NCI-H226 (cell line): ENCODE results near the gene SPSB3.

ENCODE experiments used
- DNase-seq: peaks from one replicate; pipeline ENCODE4 v3.0.0-alpha.2; 2015

Gene SPSB3

GRCh38 chr16:1788095-1788707, 5.8 kb upstream of the SPSB3 start:
- no peak for DNase-seq

GRCh38 chr16:1787322-1788094, 5.1 kb upstream of the SPSB3 start:
- DNase-seq: no peak

- DNase-seq: no peak
Observed at GRCh38 chr16:1787056-1787321, 4.6 kb upstream of the SPSB3 start.

- DNase-seq: no peak
Observed at GRCh38 chr16:1786242-1787055, 4.1 kb upstream of the SPSB3 start.

- no peak for DNase-seq
Observed at GRCh38 chr16:1785846-1786170, 3.4 kb upstream of the SPSB3 start.

GRCh38 chr16:1784977-1785845, 2.8 kb upstream of the SPSB3 start:
- no peak for DNase-seq

GRCh38 chr16:1781758-1782407, 488 bp downstream of the SPSB3 start:
- DNase-seq: no peak

GRCh38 chr16:1781254-1781653, 1.1 kb downstream of the SPSB3 start:
- DNase-seq: no peak

GRCh38 chr16:1780677-1781072, 1.7 kb downstream of the SPSB3 start:
- DNase-seq: no peak

GRCh38 chr16:1779741-1780676, 2.4 kb downstream of the SPSB3 start:
- no peak for DNase-seq

- DNase-seq: no peak
Observed at GRCh38 chr16:1779234-1779701, 3.1 kb downstream of the SPSB3 start.

- DNase-seq: no peak
Observed at GRCh38 chr16:1778200-1779179, 3.9 kb downstream of the SPSB3 start.

- DNase-seq: no peak
Observed at GRCh38 chr16:1777375-1778199, 4.8 kb downstream of the SPSB3 start.

GRCh38 chr16:1776991-1777374, 5.4 kb downstream of the SPSB3 start:
- no peak for DNase-seq

- no peak for DNase-seq
Observed at GRCh38 chr16:1776672-1776955, 5.8 kb downstream of the SPSB3 start.

GRCh38 chr16:1775846-1776671, 6.3 kb downstream of the SPSB3 start:
- DNase-seq: no peak

- no peak for DNase-seq
Observed at GRCh38 chr16:1775006-1775845, 7.1 kb downstream of the SPSB3 start.

GRCh38 chr16:1774448-1774780, 8.0 kb downstream of the SPSB3 start:
- no peak for DNase-seq
